SU-DHL-6 (cell line): ENCODE measurements around the gene PPM1G.
"Not testable (repeated sequence)": the region's sequence is repeated elsewhere in the genome, so short reads cannot be mapped to it uniquely, and the experiment has no call there.

Experiments
- CTCF ChIP-seq: fragments of 200-600 bp; sonication (generic); IDR thresholded peaks from one replicate; pipeline ENCODE4 v1.5.1; 2017; ENCODE audit warnings: antibody characterized with exemption, mild to moderate bottlenecking, low read length, moderate library complexity; ENCODE audit not compliant: insufficient read depth, poor library complexity, severe bottlenecking
- EZH2phosphoT487 ChIP-seq: fragments of 200-600 bp; sonication (generic), shearing (Covaris generic); conservative IDR thresholded peaks from 2 replicates; pipeline ENCODE4 v1.6.1; 2018; ENCODE audit warnings: mild to moderate bottlenecking, antibody characterized with exemption, low read length, moderate library complexity, mixed read lengths

- not testable (repeated sequence) for TF ChIP-seq CTCF, EZH2phosphoT487
These were observed 56.0 kb downstream of the PPM1G start for GRCh38 chr2:27353386-27353761.
